VCaP (cell line): ENCODE results near the gene MAB21L2.
"Not testable (repeated sequence)": the region's sequence is repeated elsewhere in the genome, so short reads cannot be mapped to it uniquely, and the experiment has no call there.

ENCODE experiments used
- H3K27ac ChIP-seq: fragments of 450-650 bp; 2 replicates; pipeline ENCODE4 v1.5.1; 2017
- TF ChIP-seq, protein P1 (sequence below): fragments of 450-650 bp; conservative IDR thresholded peaks from 2 replicates; pipeline ENCODE4 v1.5.1; 2017; ENCODE audit warnings: mild to moderate bottlenecking, moderate library complexity

The MAB21L2 gene

DNA sequence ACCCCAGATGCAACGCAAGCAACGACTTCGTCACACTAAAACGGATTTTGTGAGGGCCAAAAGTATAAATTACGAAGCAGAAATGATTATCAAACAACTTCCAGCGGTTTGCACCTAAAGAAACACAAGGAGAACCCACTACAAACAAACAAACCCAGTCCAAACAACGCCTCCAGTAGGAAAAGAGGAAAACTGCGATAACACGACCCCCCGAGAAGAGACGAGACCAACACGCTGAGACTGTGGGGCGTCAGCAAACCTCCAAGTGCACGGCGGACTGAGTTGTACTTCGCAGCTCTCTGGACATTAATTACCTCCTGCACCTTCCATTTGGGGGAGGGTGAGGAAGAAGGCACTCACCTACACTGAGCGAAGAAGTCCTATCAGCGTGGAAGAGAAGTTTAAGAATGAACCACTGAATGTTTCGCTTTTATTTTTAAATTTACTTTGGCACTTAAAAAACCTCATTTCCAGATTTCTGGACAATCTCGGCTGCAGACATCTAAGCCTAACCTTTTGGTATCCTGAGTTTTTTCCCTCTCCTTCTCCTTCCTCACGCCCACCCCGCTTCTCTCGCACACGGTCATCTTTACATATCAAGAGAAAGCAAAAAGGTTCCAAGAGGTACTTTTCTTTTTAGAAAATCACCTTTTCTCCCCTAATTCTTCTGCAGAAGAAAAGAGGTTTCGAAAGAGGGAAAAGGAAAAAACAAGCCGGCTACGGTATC lies at the start of gene MAB21L2:
MAB21L2 (plus strand) TSS at position 6 of the 727 bp plus-strand sequence. CDS start 879 bp downstream, outside the sequence.
- no peak within 1 kb of the TSS for H3K27ac ChIP-seq

DNA sequence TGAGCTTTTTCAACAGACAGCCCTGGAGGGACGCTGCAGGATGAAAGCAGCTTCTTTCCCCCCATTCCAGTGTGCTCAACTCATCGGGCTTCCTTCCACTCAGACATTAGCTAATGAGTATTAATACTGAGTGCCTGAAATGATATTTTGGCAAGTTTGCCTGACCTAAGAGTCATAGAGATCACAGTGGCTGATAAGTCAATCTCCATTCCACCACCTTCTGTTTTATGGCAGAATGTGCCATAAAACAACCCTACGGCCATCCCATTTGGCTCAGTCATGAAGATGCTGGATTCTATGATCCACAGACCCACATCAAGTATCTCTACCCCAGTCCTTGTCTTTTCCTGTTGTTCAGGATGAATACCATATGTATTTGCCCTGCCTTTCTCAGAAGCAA lies 48.3 kb upstream of the MAB21L2 start:
- no peak overlapping the region for H3K27ac ChIP-seq
- TF ChIP-seq, protein P1, sequence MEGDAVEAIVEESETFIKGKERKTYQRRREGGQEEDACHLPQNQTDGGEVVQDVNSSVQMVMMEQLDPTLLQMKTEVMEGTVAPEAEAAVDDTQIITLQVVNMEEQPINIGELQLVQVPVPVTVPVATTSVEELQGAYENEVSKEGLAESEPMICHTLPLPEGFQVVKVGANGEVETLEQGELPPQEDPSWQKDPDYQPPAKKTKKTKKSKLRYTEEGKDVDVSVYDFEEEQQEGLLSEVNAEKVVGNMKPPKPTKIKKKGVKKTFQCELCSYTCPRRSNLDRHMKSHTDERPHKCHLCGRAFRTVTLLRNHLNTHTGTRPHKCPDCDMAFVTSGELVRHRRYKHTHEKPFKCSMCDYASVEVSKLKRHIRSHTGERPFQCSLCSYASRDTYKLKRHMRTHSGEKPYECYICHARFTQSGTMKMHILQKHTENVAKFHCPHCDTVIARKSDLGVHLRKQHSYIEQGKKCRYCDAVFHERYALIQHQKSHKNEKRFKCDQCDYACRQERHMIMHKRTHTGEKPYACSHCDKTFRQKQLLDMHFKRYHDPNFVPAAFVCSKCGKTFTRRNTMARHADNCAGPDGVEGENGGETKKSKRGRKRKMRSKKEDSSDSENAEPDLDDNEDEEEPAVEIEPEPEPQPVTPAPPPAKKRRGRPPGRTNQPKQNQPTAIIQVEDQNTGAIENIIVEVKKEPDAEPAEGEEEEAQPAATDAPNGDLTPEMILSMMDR = no peak

More for the DNA sequence above, at the start of gene MAB21L2:
- TF ChIP-seq, protein P1 = no peak

DNA sequence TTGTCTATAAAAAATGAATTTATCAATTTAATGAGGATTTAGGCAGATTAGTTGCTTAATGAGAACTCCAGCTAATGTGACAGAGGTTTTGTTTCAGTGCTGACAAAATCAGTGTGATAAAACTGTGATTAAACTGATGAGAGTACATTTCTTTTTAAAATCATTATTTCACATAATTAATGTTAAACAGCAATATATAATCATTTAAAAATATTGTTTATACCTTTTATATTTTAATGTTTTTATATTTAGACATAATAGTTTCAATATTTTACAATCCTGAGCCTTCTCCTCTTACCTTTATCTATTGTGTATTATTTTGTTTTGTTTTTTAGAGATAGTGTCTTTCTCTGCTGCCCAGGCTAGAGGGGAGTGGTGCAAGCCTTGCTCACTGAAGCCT lies 47.1 kb upstream of the MAB21L2 start:
- TF ChIP-seq, protein P1 = no peak
- H3K27ac ChIP-seq = no peak overlapping the region

DNA sequence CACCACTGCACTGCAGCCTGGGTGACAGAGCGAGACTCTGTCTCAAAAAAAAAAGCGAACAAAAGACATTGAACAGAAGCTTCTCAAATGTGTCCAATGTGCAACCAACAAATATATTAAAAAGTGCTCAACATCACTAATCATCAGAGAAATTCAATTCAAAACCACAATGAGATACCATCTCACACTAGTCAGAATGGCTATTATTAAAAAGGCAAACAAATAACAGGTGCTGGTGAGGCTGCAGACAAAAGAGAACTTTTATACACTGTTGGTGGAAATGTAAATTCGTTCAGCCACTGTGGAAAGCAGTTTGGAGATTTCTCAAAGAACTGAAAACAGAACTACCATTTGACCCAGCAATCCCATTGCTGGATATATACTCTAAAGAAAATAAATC lies 44.0 kb upstream of the MAB21L2 start:
- H3K27ac ChIP-seq = not testable (repeated sequence)

DNA sequence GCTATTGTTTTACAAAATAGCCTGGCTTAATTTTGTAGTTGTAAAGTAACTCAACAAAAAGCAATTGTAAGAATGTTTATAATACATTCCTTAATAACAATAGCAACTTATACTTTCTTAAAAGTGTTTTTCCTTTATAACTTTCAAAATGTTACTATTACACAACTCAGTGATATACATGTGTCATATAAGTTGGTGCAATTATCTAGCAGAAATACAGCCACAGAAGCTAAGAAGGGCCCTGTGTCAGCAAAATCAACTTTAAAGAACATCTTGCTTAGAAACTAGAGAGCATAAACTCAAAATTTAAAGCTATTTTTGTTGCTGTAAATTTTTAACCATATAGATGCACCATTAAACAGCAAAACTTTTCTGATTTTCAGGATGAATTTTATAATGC lies 41.4 kb upstream of the MAB21L2 start:
- no peak overlapping the region for H3K27ac ChIP-seq
- TF ChIP-seq, protein P1 = no peak

DNA sequence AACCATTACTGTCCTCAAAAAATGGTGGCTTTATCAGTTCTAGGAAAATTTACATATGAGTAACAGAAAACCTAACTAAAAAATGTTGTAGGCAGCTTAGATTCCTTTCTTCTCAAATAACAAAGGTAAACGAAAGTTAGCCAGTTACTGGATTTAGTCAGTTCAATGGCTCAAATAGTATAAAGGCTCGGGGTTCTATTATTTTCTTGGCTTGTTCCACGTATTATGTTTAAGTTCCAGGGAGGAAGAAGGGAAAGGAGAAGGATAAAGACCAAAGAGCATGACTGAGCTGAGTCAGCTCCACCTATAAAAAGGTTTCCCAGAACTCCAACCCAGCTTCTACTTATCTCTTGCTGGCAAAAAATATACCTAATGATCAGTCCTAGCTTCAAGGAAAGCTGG lies 41.0 kb upstream of the MAB21L2 start:
- no peak overlapping the region for H3K27ac ChIP-seq
- TF ChIP-seq, protein P1 = no peak

DNA sequence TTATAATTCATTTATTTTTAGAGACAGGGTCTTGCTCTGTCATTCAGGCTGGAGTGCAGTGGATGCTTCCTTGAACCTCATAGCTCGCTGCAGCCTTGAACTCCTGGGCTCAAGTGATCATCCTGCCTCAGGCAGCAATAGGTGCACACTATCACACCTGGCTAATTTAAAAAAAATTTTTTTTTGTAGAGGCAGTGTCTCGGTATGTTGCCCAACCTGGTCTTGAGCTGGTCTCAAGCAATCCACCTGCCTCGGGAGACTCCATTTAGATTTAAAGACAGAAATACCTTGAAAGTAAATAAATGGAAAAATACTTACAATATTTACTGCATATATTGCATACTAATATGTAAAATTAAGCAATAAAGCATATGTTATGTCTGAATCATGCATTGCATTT lies 40.3 kb upstream of the MAB21L2 start:
- TF ChIP-seq, protein P1 = no peak

DNA sequence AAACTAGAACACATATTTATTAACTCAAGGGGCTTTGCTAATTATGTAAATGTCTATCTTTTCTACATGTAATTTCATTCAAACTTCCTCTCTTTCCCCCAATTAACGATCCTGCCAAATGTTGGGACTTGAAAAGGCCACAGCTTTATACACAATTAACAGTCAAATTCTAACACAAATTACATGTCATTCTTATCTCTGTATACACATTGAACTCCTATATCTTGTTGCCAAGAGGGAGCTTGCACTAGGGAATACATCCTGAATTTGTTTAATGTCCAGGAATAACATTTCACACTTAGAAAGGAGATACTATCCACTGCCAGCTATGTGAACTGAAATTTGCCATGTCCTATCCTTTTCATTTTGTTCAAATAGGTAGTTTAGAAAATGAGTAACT lies 38.9 kb upstream of the MAB21L2 start:
- TF ChIP-seq, protein P1 = no peak
- no peak overlapping the region for H3K27ac ChIP-seq

More for the DNA sequence above, 40.3 kb upstream of the MAB21L2 start:
- no peak overlapping the region for H3K27ac ChIP-seq
